Type B pancreatic cell (in vitro differentiated cells): ENCODE measurements around the gene ERBB2. TPM values are rescaled to one million over a fixed set of nuclear protein-coding genes. Genes with fewer than 3 reads are reported as not detected.
A peak's percentile ranks its signal among the peaks of the same experiment; 100 is the strongest.
"Not testable (repeated sequence)": the region's sequence is repeated elsewhere in the genome, so short reads cannot be mapped to it uniquely, and the experiment has no call there.

Experiments used
- DNase-seq: peaks from one replicate; pipeline ENCODE4 v3.0.0; 2021; ENCODE audit warnings: mixed read lengths; ENCODE audit not compliant: unreplicated experiment; ENCODE audit errors: extremely low spot score
- H3K27ac Mint-ChIP-seq: 2 replicates; pipeline ENCODE4 v1.8.0; 2021; ENCODE audit warnings: mild to moderate bottlenecking, mixed read lengths
- H3K27me3 Mint-ChIP-seq: 2 replicates; pipeline ENCODE4 v1.8.0; 2021; ENCODE audit warnings: mixed read lengths
- H3K36me3 Mint-ChIP-seq: 2 replicates; pipeline ENCODE4 v1.8.0; 2021; ENCODE audit warnings: mixed read lengths
- H3K4me1 Mint-ChIP-seq: one replicate; pipeline ENCODE4 v1.8.0; 2021; ENCODE audit warnings: mixed read lengths; ENCODE audit not compliant: unreplicated experiment
- H3K4me3 Mint-ChIP-seq: 2 replicates; pipeline ENCODE4 v1.8.0; 2021; ENCODE audit warnings: mild to moderate bottlenecking, mixed read lengths
- H3K9me3 Mint-ChIP-seq: 2 replicates; pipeline ENCODE4 v1.8.0; 2021; ENCODE audit warnings: mixed read lengths
- total RNA-seq: library from RNA; stranded (reverse); gene quantifications from 2 replicates; pipeline ENCODE4 v1.2.1, GENCODE V29; 2021; ENCODE audit warnings: low replicate concordance
- TF ChIP-seq, protein P1 (sequence below): fragments of 200-600 bp; sonication (generic); conservative IDR thresholded peaks from 2 replicates; pipeline ENCODE4 v1.5.0; 2021; ENCODE audit warnings: antibody characterized with exemption, mild to moderate bottlenecking

ERBB2 gene
- total RNA-seq, 1 donor from 2014 or later = 123 TPM

DNA sequence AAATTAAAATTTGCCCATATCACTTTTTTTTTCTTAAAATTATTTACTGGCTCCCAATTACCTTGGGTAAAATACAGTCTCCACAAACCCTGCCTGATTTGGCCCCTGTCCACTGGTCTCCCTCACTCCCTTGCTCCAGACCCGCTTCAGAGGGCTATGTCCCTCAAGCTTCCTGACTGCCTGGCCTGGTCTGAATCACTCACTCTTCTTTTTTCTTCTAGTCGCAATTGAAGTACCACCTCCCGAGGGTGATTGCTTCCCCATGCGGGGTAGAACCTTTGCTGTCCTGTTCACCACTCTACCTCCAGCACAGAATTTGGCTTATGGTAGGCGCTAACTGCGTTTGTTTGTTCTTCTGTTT lies 11.4 kb upstream of the ERBB2 start:
- no peak for DNase-seq
- Mint-ChIP-seq H3K36me3 (peaks cover 7% of the 10 kb centered on the region), H3K27me3 (no peaks in the 10 kb centered on the region)

DNA sequence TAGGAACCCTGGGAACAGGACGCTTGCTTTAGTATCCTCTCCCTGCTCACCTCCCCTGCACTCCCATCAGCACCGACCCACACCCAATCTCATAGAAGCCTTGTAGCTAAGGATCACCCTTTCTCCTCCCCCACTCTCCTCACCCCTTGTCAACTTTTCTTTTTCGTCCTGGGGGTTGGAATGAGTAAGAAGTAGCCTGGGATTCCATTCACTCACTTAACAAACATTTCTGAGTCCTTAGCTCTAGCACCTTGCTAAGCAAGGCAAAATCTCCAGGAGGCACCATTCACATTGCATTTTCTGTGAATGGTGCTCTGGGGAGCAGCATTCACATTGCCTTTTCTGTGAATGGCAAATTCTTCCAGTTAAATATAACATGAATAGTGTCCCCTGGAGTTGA lies 10.9 kb upstream of the ERBB2 start:
- Mint-ChIP-seq H3K4me3 (peak overlapping the region; percentile 99), H3K27ac (peak overlapping the region; percentile 97), H3K4me1 (peaks cover 16% of the 10 kb centered on the region), H3K36me3 (peaks cover 7% of the 10 kb centered on the region), H3K9me3 (peaks cover 4% of the 10 kb centered on the region), H3K27me3 (no peaks in the 10 kb centered on the region)
- DNase-seq = no peak
- TF ChIP-seq, protein P1, sequence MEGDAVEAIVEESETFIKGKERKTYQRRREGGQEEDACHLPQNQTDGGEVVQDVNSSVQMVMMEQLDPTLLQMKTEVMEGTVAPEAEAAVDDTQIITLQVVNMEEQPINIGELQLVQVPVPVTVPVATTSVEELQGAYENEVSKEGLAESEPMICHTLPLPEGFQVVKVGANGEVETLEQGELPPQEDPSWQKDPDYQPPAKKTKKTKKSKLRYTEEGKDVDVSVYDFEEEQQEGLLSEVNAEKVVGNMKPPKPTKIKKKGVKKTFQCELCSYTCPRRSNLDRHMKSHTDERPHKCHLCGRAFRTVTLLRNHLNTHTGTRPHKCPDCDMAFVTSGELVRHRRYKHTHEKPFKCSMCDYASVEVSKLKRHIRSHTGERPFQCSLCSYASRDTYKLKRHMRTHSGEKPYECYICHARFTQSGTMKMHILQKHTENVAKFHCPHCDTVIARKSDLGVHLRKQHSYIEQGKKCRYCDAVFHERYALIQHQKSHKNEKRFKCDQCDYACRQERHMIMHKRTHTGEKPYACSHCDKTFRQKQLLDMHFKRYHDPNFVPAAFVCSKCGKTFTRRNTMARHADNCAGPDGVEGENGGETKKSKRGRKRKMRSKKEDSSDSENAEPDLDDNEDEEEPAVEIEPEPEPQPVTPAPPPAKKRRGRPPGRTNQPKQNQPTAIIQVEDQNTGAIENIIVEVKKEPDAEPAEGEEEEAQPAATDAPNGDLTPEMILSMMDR = no peak

More for the DNA sequence above, 11.4 kb upstream of the ERBB2 start:
- TF ChIP-seq, protein P1 = no peak
- Mint-ChIP-seq H3K27ac (peak overlapping the region; percentile 97), H3K4me1 (peaks cover 16% of the 10 kb centered on the region), H3K4me3 (peak overlapping the region; percentile 99), H3K9me3 (peaks cover 4% of the 10 kb centered on the region)

DNA sequence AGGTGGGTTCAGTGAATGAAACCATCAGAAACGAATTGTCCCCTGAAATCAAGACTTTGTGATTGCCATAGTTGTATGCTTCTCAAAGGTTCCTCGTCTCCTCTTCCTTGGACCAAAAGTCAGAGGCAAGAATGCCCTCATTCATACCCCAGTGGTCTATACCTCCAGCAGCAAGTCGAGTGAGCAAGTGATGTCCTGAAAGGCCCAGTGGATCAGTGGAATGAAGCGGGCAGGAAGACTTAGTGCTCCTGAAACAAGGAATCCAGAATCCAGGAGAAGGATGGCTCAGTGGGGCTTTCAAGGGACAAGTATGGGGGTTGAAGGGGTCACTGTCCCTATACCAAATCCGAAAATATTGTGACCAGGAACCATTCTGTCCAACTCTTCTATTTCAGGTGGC lies 5.3 kb upstream of the ERBB2 start:
- H3K27ac Mint-ChIP-seq = peak overlapping the region; percentile 31

DNA sequence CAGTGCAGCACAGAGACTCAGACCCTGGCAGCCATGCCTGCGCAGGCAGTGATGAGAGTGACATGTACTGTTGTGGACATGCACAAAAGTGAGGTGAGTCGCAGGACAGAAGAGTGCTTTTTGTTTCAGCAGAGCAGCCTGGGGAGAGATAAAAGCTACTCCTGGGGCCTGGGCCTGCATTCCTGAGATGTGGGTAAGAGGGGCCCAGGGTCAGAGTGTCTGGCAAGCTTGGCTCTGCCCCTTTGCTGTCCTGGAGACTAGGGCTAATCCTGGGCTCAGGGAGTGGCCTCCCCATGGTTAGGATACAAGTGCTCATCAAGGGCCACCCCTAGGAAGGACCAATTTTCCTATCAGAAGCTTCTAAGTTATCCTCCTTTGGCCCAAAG lies 4.8 kb upstream of the ERBB2 start:
- no peak for DNase-seq
- Mint-ChIP-seq H3K4me1 (peaks cover 23% of the 10 kb centered on the region), H3K27me3 (no peaks in the 10 kb centered on the region), H3K4me3 (peak overlapping the region; percentile 43), H3K27ac (no peak overlapping the region), H3K36me3 (peaks cover 3% of the 10 kb centered on the region), H3K9me3 (no peaks in the 10 kb centered on the region)
- TF ChIP-seq, protein P1 = no peak

More for the DNA sequence above, 5.3 kb upstream of the ERBB2 start:
- peak overlapping the region; percentile 37 for H3K4me3 Mint-ChIP-seq
- H3K36me3 Mint-ChIP-seq = peaks cover under 1% of the 10 kb centered on the region
- TF ChIP-seq, protein P1 = no peak
- H3K9me3 Mint-ChIP-seq = no peaks in the 10 kb centered on the region
- no peak for DNase-seq
- H3K27me3 Mint-ChIP-seq = no peaks in the 10 kb centered on the region
- peaks cover 20% of the 10 kb centered on the region for H3K4me1 Mint-ChIP-seq

DNA sequence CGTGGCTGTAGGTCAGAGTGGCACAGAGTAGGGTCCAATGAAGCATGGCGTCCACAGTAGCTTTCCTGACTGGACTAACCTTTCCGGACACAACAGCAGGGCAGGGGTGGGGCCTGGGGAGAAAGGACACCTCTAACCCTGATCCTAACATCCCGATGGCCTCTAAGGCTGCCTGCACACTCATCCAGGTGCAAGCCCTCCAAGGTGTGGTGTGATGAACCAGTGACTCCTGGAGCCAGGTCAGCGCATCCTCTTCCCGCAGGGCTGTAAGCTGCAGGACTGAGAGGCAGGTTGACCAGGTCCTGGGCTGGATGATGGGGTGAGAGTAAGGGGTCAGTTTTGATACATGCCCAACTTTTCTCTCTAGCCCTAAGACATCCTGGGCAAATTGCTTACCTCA lies 3.1 kb upstream of the ERBB2 start:
- Mint-ChIP-seq H3K27me3 (no peaks in the 10 kb centered on the region), H3K4me1 (peaks cover 32% of the 10 kb centered on the region), H3K36me3 (peaks cover 6% of the 10 kb centered on the region), H3K27ac (no peak overlapping the region), H3K4me3 (no peak overlapping the region), H3K9me3 (no peaks in the 10 kb centered on the region)
- DNase-seq = no peak
- TF ChIP-seq, protein P1 = no peak

DNA sequence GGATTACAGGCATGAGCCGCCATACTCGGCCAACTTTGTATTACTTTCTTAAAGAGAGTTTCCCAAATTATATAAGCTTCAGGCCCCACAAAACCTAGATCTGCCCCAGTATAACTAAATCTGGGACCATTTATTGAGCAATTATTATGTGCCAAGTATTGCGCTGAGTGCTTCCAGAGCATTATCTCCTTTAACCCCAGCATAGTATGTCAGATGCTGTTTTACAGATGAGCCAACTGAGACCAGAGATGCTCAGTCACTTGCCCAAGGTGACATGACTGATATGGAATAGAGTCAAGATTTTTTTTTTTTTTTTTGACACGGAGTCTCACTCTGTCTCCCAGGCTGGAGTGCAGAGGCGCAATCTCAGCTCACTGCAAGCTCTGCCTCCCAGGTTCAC lies 1.9 kb upstream of the ERBB2 start:
- H3K4me1 Mint-ChIP-seq = peaks cover 40% of the 10 kb centered on the region
- no peak for DNase-seq
- H3K27ac Mint-ChIP-seq = no peak overlapping the region

DNA sequence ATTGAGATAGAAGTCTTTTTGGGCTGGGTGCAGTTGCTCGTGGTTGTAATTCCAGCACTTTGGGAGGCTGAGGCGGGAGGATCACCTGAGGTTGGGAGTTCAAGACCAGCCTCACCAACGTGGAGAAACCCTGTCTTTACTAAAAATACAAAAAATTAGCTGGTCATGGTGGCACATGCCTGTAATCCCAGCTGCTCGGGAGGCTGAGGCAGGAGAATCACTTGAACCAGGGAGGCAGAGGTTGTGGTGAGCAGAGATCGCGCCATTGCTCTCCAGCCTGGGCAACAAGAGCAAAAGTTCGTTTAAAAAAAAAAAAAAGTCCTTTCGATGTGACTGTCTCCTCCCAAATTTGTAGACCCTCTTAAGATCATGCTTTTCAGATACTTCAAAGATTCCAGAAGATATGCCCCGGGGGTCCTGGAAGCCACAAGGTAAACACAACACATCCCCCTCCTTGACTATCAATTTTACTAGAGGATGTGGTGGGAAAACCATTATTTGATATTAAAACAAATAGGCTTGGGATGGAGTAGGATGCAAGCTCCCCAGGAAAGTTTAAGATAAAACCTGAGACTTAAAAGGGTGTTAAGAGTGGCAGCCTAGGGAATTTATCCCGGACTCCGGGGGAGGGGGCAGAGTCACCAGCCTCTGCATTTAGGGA lies 577 bp upstream of the ERBB2 start:
- H3K36me3 Mint-ChIP-seq = not testable (repeated sequence)

More for the DNA sequence above, 1.9 kb upstream of the ERBB2 start:
- H3K36me3 Mint-ChIP-seq = peaks cover 6% of the 10 kb centered on the region
- TF ChIP-seq, protein P1 = no peak
- H3K4me3 Mint-ChIP-seq = peak overlapping the region; percentile 53
- no peaks in the 10 kb centered on the region for H3K27me3 Mint-ChIP-seq
- no peaks in the 10 kb centered on the region for H3K9me3 Mint-ChIP-seq

More for the DNA sequence above, 577 bp upstream of the ERBB2 start:
- DNase-seq, H3K9me3 Mint-ChIP-seq, H3K27me3 Mint-ChIP-seq: not testable (repeated sequence)
- Mint-ChIP-seq H3K27ac (peak overlapping the region; percentile 97), H3K4me1 (peaks cover 47% of the 10 kb centered on the region), H3K4me3 (peak overlapping the region; percentile 99)
